K562 (cell line): ENCODE data around the gene IL4I1. TPM values are rescaled to one million over a fixed set of nuclear protein-coding genes. Genes with fewer than 3 reads are reported as not detected.
A peak's percentile ranks its signal among the peaks of the same experiment; 100 is the strongest.

Source experiments
- ATAC-seq: fragments of 200-7000 bp; cut with Tn5 transposase; 3 replicates; pipeline ENCODE4 v1.9.1; 2020; ENCODE audit warnings: moderate library complexity
- BruUV-seq: library from RNA; stranded (reverse); fragments of 400-500 nt; replicated peaks from 2 replicates; lab custom pipeline; 2021; lab: Mats Ljungman, UMichigan
- CTCF ChIA-PET: fragments of 300-600 bp; formaldehyde crosslinking; extraction: SDS; loops from one replicate; lab custom pipeline; 2021; ENCODE audit warnings: low intra/inter-chr PET ratio; lab: Yijun Ruan, JAX
- POLR2A ChIA-PET: fragments of 300-600, 350-650 bp; sonication (Branson Sonifier 250); formaldehyde crosslinking; extraction: SDS; loops from one replicate; lab custom pipeline; 2021; ENCODE audit warnings: antibody characterized with exemption, inconsistent platforms; lab: Yijun Ruan, JAX
- DNase-seq, 4 experiments: peaks; one replicate each; pipeline versions ENCODE4 v3.0.0 to v3.0.0-alpha.2; 2011 to 2018; ENCODE audit warnings: low spot score in 3 of 4, mixed read lengths in 3 of 4; ENCODE audit errors: extremely low read depth in 1 of 4
- FAIRE-seq: peaks from 2 replicates; lab custom pipeline; 2011; peaks lifted over from hg19 to GRCh38; lab: Jason Lieb, UNC
- H2AFZ ChIP-seq: 2 replicates; pipeline ENCODE4 v1.6.0; 2011; ENCODE audit warnings: low read depth, low read length, control low read depth, inconsistent platforms
- H3K27ac ChIP-seq: fragments of 200-600 bp; 3 replicates; pipeline ENCODE4 v1.8.0; 2011; ENCODE audit warnings: low read depth, mild to moderate bottlenecking, control low read depth, inconsistent platforms, low read length, moderate library complexity, mixed read lengths; ENCODE audit errors: extremely low read depth
- H3K27me3 ChIP-seq, 2 experiments: fragments of 300-600 bp in 1 of 2; 2 replicates in 1 of 2; 3 replicates in 1 of 2; pipeline versions ENCODE4 v1.6.0 to v1.8.0; 2011; ENCODE audit warnings: inconsistent platforms in 2 of 2, low read length in 2 of 2, mild to moderate bottlenecking in 1 of 2, mixed read lengths in 1 of 2, moderate library complexity in 1 of 2; ENCODE audit not compliant: control insufficient read depth in 2 of 2, insufficient read depth in 2 of 2
- H3K36me3 ChIP-seq: fragments of 300-600 bp; 3 replicates; pipeline ENCODE4 v1.8.0; 2011; ENCODE audit warnings: mild to moderate bottlenecking, low read length, inconsistent platforms; ENCODE audit not compliant: control insufficient read depth, insufficient read depth
- H3K4me1 ChIP-seq, 2 experiments: fragments of 200-600 bp in 1 of 2; replicated peaks in 1 of 2; 2 replicates in 1 of 2; 3 replicates in 1 of 2; pipeline versions ENCODE4 v1.5.1 to v1.8.0; 2011; ENCODE audit warnings: inconsistent platforms in 2 of 2, low read length in 2 of 2, mild to moderate bottlenecking in 1 of 2, mixed read lengths in 1 of 2, moderate library complexity in 1 of 2; ENCODE audit not compliant: control insufficient read depth in 2 of 2, insufficient read depth in 2 of 2
- H3K4me2 ChIP-seq: 2 replicates; pipeline ENCODE4 v1.6.1; 2011; ENCODE audit warnings: low read length, control low read depth, inconsistent platforms, mixed read lengths; ENCODE audit not compliant: insufficient read depth
- H3K4me3 ChIP-seq: fragments of 200-600 bp; sonication (generic), shearing (Covaris generic); 2 replicates; pipeline ENCODE4 v1.5.1; 2016; ENCODE audit warnings: control low read depth, inconsistent platforms
- H3K79me2 ChIP-seq: fragments of 200-600 bp; 3 replicates; pipeline ENCODE4 v1.8.0; 2011; ENCODE audit warnings: low read length, inconsistent platforms; ENCODE audit not compliant: control insufficient read depth, insufficient read depth
- H3K9ac ChIP-seq, 2 experiments: 2 replicates each; pipeline versions ENCODE4 v1.6.0 to v1.6.1; 2011; ENCODE audit warnings: low read depth in 2 of 2, low read length in 2 of 2, control low read depth in 1 of 2, inconsistent platforms in 1 of 2, mild to moderate bottlenecking in 1 of 2, mixed read lengths in 1 of 2; ENCODE audit not compliant: insufficient read depth in 1 of 2
- H3K9me1 ChIP-seq: one replicate; pipeline ENCODE4 v1.6.0; 2011; ENCODE audit warnings: inconsistent platforms, mild to moderate bottlenecking, low read length, moderate library complexity; ENCODE audit not compliant: control insufficient read depth, insufficient read depth
- H3K9me3 ChIP-seq: replicated peaks from 2 replicates; pipeline ENCODE4 v1.5.1; 2011; ENCODE audit warnings: low read depth, low read length, inconsistent platforms; ENCODE audit not compliant: control insufficient read depth, insufficient read depth
- H4K20me1 ChIP-seq: replicated peaks from 2 replicates; pipeline ENCODE4 v1.6.1; 2011; ENCODE audit warnings: low read length, inconsistent platforms, mixed read lengths; ENCODE audit not compliant: control insufficient read depth, insufficient read depth
- CLOCK ChIP-seq: fragments of 250-450 bp; sonication (Bioruptor Pico); IDR thresholded peaks from 2 replicates; pipeline ENCODE4 v1.4.0; 2020; ENCODE audit warnings: mild to moderate bottlenecking, moderate library complexity, borderline replicate concordance
- ELK1 ChIP-seq: sonication (generic); formaldehyde crosslinking; IDR thresholded peaks from 2 replicates; pipeline ENCODE4 v1.8.1; 2022; ENCODE audit warnings: missing genetic modification reagents
- FOXP1 ChIP-seq: sonication (generic); formaldehyde crosslinking; IDR thresholded peaks from 2 replicates; pipeline ENCODE4 v1.8.0; 2022; ENCODE audit warnings: mild to moderate bottlenecking, missing genetic modification reagents
- GTF3C2 ChIP-seq: IDR thresholded peaks from 3 replicates; pipeline ENCODE4 v1.6.1; 2011; ENCODE audit warnings: borderline replicate concordance, mild to moderate bottlenecking, moderate library complexity; ENCODE audit not compliant: insufficient read length; ENCODE audit errors: extremely low read depth
- KAT7 ChIP-seq: sonication (generic); formaldehyde crosslinking; IDR thresholded peaks from 2 replicates; pipeline ENCODE4 v1.8.0; 2022; ENCODE audit warnings: missing genetic modification reagents, mild to moderate bottlenecking, borderline replicate concordance
- NONO ChIP-seq, 2 experiments: fragments of 200-400 bp in 1 of 2; fragments of 450-650 bp in 1 of 2; formaldehyde crosslinking in 1 of 2; IDR thresholded peaks; 2 replicates each; pipeline ENCODE4 v1.6.1; 2017; ENCODE audit warnings: low read depth in 2 of 2, mild to moderate bottlenecking in 2 of 2, moderate library complexity in 2 of 2, low read length in 1 of 2
- SIN3B ChIP-seq: fragments of 450-650 bp; IDR thresholded peaks from 2 replicates; pipeline ENCODE4 v1.6.1; 2017; ENCODE audit warnings: low read depth, mild to moderate bottlenecking, moderate library complexity
- SP1 ChIP-seq: sonication (generic); formaldehyde crosslinking; IDR thresholded peaks from 2 replicates; pipeline ENCODE4 v1.8.1; 2022; ENCODE audit warnings: mild to moderate bottlenecking, missing genetic modification reagents
- ZNF57 ChIP-seq: fragments of 450-650 bp; formaldehyde crosslinking; IDR thresholded peaks from 2 replicates; pipeline ENCODE4 v1.4.0; 2020; ENCODE audit warnings: mild to moderate bottlenecking, moderate library complexity
- WGBS: fragments of 100-300 bp; shearing (Covaris generic); methylation state at CpG from one replicate; pipeline ENCODE4 v1.1.6; 2016; ENCODE audit warnings: low coverage, mixed read lengths; ENCODE audit not compliant: insufficient coverage; ENCODE audit errors: missing lambda C conversion rate; 5-methylcytosine and 5-hydroxymethylcytosine counted together
- in situ Hi-C: fragments of 300-500 bp; cut with MboI; formaldehyde crosslinking; loops from 4 replicates; pipeline ENCODE4 v1.15.0; 2018; ENCODE audit warnings: inconsistent platforms, mixed read lengths
- intact Hi-C: fragments of 100-400 bp; cut with micrococcal nuclease; formaldehyde crosslinking; loops from 2 replicates; pipeline ENCODE4 v1.14.2; 2022
- polyA plus RNA-seq, 8 experiments: library from polyadenylated mRNA; depleted of rRNA in 4 of 8; stranded (reverse) in 5 of 8; unstranded in 3 of 8; fragments of >200 nt; fragmentation: Nextera tagmentation in 2 of 8; fragmentation: Illumina TruSeq in 1 of 8; extraction: Ambion mirVana in 2 of 8; extraction: Trizol in 1 of 8; gene quantifications; 2 replicates each; pipeline versions ENCODE4 v1.2.1 to v1.2.3, GENCODE V29; 2011 to 2014; ENCODE audit warnings: inconsistent platforms in 1 of 8, missing spikeins in 1 of 8
- total RNA-seq, 7 experiments: library from RNA; depleted of rRNA in 6 of 7; stranded (reverse); fragments of >200 nt in 6 of 7; fragmentation: Illumina TruSeq in 2 of 7; extraction: Trizol in 2 of 7; gene quantifications; 2 replicates each; pipeline versions ENCODE4 v1.2.1 to v1.2.3, GENCODE V29; 2011 to 2021; ENCODE audit warnings: low replicate concordance in 1 of 7
- TF ChIP-seq, protein P1 (sequence below), 2 experiments: fragments of 450-650 bp; conservative IDR thresholded peaks; 2 replicates each; pipeline ENCODE4 v1.6.1; 2017; ENCODE audit warnings: mild to moderate bottlenecking in 2 of 2, moderate library complexity in 2 of 2

Gene IL4I1
- total and polyA plus RNA-seq, 9 of the 15 experiments (the other 6 are each of a cell fraction or from before 2014, with no cell fraction given) = 0.06 to 0.95 (median 0.43) TPM; not detected in 2

DNA sequence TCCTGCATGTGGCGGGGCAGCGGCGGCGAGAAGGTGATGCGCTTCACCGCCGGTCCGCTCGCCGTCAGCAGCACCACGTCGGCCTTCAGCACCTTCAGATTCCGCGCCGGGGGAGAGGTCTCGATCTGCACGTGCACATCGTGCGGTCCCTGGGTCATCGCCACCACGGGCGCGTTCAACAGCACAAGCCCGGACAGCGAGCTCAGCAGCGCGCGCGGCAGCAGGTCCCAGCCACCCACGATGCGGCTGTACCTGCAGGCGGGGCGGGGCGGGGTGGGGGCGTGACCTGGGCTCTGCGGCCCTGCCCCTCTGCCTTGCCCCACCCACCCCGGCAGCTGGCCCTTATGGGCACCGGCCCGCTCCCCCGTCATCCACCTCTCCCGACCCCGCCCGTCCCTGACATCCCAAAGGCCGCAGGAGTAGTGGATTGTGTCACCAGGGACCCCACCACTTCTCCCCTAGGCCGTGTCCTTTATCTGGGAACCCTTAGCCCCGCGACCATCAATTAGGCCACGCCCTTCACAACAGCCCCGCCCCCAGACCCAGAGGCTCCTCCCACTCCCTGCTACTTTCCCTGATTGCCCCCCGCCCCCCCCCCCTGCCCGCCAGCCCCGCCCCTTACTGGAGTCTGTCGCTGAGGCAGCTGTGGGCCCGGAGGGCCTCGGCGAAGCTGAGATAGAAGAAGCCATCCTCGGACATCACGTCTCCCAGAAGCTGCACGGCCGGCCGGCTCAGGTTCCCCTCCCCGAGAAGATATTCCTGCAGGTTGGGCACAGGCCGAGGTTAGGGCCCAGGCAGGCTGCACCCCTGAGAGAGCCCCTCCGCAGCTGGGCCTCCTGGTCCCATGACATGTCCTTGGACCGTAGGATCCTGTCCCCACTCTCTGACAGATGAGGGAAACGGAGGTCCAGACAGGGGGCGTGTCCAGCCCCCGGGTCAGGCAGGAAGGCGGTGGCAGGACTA, 6.1 kb downstream of the IL4I1 start:
- CTCF ChIA-PET = no interaction called here
- Histone ChIP-seq H3K9me1 (peaks cover 3% of the 10 kb centered on the region), H3K9me3 (no peaks in the 10 kb centered on the region), H3K79me2 (no peaks in the 10 kb centered on the region), H2AFZ (peak overlapping the region; percentile 100), H4K20me1 (no peaks in the 10 kb centered on the region), H3K27me3 (peaks cover 2 to 11% of the 10 kb centered on the region in 2 experiments; a peak in 3 of 5 replicates), H3K36me3 (no peaks in the 10 kb centered on the region), H3K9ac (peak overlapping the region; percentile 74 to 90), H3K4me2 (peak overlapping the region; percentile 92), H3K4me3 (peak overlapping the region; percentile 47), H3K4me1 (peaks cover 12 to 56% of the 10 kb centered on the region in 2 experiments), H3K27ac (peak overlapping the region; percentile 89)
- POLR2A ChIA-PET = interaction anchor here (0.6 to 1.6 kb wide), 14 partner anchors 11 to 1567 kb away, joined by 3 to 11 read pairs (median 4); partner anchors contain the start of genes ATF5, NUP62 and PTOV1
- intact Hi-C loops (no loop called here), in situ Hi-C loops (loop anchor here (5.0 kb wide), 1 partner anchor 92 kb away; no protein-coding TSS in a partner anchor)
- WGBS = under 1% methylated on average over 34 of the region's 69 CpGs
- peak; percentile 92 for ATAC-seq
- FAIRE-seq = peak; percentile 15
- DNase-seq = peak; percentile 86 to 94 (median 94)
- BruUV-seq = no TSS peak
- TF ChIP-seq SIN3B (no peak), ELK1 (CRISPR knock-in tag) (0 out of 2 replicates have a peak, but pooled peaks have one; percentile 28), NONO (IDR thresholded peaks at IDR 0.05; ENCODE audit: low read depth in 2 of 2, low read length in 1 of 2) (no peak), GTF3C2 (peak; percentile 13), SP1 (CRISPR knock-in tag) (peak; percentile 94), FOXP1 (CRISPR knock-in tag) (0 out of 2 replicates have a peak, but pooled peaks have one; percentile 63), ZNF57 (CRISPR knock-in tag) (no peak), KAT7 (CRISPR knock-in tag) (peak; percentile 63), CLOCK (CRISPR knock-in tag) (no peak)
- TF ChIP-seq, protein P1, sequence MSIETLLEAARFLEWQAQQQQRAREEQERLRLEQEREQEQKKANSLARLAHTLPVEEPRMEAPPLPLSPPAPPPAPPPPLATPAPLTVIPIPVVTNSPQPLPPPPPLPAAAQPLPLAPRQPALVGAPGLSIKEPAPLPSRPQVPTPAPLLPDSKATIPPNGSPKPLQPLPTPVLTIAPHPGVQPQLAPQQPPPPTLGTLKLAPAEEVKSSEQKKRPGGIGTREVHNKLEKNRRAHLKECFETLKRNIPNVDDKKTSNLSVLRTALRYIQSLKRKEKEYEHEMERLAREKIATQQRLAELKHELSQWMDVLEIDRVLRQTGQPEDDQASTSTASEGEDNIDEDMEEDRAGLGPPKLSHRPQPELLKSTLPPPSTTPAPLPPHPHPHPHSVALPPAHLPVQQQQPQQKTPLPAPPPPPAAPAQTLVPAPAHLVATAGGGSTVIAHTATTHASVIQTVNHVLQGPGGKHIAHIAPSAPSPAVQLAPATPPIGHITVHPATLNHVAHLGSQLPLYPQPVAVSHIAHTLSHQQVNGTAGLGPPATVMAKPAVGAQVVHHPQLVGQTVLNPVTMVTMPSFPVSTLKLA (conservative IDR thresholded peaks at IDR 0.05) = peak; percentile 88 to 91; a peak in 3 of 4 replicates
